ENCODE data around the gene PHKG2. TPM values are rescaled to one million over a fixed set of nuclear protein-coding genes. Genes with fewer than 3 reads are reported as not detected.

PHKG2 gene
- total RNA-seq, 2 donors from 2014 or later: 17.6 to 24.7 TPM

DNA sequence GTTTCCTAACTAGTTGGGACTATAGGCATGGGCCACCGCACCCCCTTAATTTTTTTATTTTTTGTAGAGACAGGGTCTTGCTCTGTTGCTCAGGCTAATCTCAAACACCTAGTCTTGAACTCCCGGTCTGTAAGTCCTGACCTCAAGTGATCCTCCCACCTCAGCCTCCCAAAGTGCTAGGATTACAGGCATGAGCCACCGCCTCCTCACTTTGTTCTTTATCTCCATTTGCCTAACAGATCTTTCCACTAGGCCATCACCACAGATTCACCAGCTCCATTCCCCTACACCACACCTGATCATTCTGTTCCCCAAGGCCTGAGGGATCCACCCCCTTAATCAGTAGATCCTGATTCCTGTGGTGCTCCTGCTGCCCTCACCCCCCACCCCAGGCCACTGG is 46.4 kb downstream of the PHKG2 start:
- TF ChIP-seq, protein P1, sequence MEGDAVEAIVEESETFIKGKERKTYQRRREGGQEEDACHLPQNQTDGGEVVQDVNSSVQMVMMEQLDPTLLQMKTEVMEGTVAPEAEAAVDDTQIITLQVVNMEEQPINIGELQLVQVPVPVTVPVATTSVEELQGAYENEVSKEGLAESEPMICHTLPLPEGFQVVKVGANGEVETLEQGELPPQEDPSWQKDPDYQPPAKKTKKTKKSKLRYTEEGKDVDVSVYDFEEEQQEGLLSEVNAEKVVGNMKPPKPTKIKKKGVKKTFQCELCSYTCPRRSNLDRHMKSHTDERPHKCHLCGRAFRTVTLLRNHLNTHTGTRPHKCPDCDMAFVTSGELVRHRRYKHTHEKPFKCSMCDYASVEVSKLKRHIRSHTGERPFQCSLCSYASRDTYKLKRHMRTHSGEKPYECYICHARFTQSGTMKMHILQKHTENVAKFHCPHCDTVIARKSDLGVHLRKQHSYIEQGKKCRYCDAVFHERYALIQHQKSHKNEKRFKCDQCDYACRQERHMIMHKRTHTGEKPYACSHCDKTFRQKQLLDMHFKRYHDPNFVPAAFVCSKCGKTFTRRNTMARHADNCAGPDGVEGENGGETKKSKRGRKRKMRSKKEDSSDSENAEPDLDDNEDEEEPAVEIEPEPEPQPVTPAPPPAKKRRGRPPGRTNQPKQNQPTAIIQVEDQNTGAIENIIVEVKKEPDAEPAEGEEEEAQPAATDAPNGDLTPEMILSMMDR (IDR thresholded peaks at IDR 0.05): no peak
- no peak for TF ChIP-seq POLR2A (IDR thresholded peaks at IDR 0.05)
- H3K4me3 ChIP-seq: no peak overlapping the region
- H3K9me3 ChIP-seq: no peaks in the 10 kb centered on the region
- H3K36me3 ChIP-seq (replicated peaks in 1 of 2; ENCODE audit: insufficient read depth in 1 of 2, low read depth in 2 of 2): no peaks in the 10 kb centered on the region
- intact Hi-C loops (cut with DNase I): no loop called here
- ATAC-seq (no peak), DNase-seq (no peak)
- no peaks in the 10 kb centered on the region for H3K4me1 ChIP-seq
- no peaks in the 10 kb centered on the region for H3K27me3 ChIP-seq
- no peak overlapping the region for H3K27ac ChIP-seq
- WGBS, 2 donors: 90 to 97% methylated on average over 3 of the region's 3 CpGs

DNA sequence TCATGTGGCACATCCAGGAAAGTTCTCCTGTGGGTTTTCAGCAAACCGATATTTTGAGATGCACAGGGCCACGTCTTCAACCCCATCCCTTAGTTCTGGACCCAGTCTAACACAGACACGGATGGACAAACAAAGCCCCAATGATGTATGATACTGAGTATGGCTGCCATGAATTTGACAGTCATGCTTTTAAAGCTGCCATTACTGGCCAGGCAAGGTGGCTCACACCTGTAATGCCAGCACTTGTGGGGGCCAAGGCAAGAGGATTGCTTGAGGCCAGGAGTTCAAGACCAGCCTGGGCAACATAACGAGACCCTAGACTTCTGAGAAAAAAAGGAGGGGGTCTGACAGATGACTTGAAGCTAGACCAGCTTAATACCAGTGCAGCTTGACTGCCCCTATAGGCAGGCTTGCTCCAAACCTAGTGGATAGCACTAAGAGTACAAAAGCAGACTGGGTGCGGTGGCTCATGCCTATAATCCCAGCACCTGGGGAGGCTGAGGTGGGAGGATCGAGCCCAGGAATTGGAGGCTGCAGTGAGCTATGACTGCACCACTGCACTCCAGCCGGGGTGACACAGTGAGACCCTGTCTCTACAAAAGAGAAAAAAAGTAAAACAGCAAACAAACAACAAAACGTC is 49.6 kb downstream of the PHKG2 start:
- DNase-seq (no peak), ATAC-seq (no peak)
- no peaks in the 10 kb centered on the region for H3K27me3 ChIP-seq
- H3K4me1 ChIP-seq: no peaks in the 10 kb centered on the region
- WGBS, 2 donors: 69 to 71% methylated on average over 8 of the region's 8 CpGs
- H3K4me3 ChIP-seq: no peak overlapping the region
- intact Hi-C loops (cut with DNase I): no loop called here
- no peak overlapping the region for H3K27ac ChIP-seq
- TF ChIP-seq, protein P1 (IDR thresholded peaks at IDR 0.05): no peak
- TF ChIP-seq POLR2A (IDR thresholded peaks at IDR 0.05): no peak
- no peaks in the 10 kb centered on the region for H3K9me3 ChIP-seq
- no peaks in the 10 kb centered on the region for H3K36me3 ChIP-seq (replicated peaks in 1 of 2; ENCODE audit: insufficient read depth in 1 of 2, low read depth in 2 of 2)

Small RNAs within 50 kb of the gene (small RNA-seq; reads per million reads assigned to genes)
- not detected for gene RNU6-1043P
- gene SNORA30: not detected

Other genes starting within 250 kb of the PHKG2 start
- gene ZNF768, start 221.9 kb upstream of the PHKG2 start, total RNA-seq: 10 to 100 TPM; 17.8 to 24.1 TPM
- 10 to 100 TPM; 10.2 to 11.4 TPM for gene ZNF747, start 213.6 kb upstream of the PHKG2 start, total RNA-seq
- gene ZNF764, start 190.1 kb upstream of the PHKG2 start, total RNA-seq: 10 to 100 TPM in 1 of 2 donors, 1 to 10 TPM in 1; 8.3 to 23.7 TPM
- 10 to 100 TPM; 19.2 to 27.4 TPM for gene ZNF688, start 176.7 kb upstream of the PHKG2 start, total RNA-seq
- gene ZNF785, start 162.7 kb upstream of the PHKG2 start, total RNA-seq: 10 to 100 TPM; 10.9 to 16.1 TPM
- 1 to 10 TPM; 4.6 to 7.0 TPM for gene ZNF689, start 138.0 kb upstream of the PHKG2 start, total RNA-seq
- gene PRR14, start 97.5 kb upstream of the PHKG2 start, total RNA-seq: 10 to 100 TPM; 20.5 to 65.6 TPM
- gene FBRS, start 90.0 kb upstream of the PHKG2 start, total RNA-seq: 10 to 100 TPM; 20.8 to 76.8 TPM
- 10 to 100 TPM; 27.5 to 30.0 TPM for gene SRCAP, start 49.3 kb upstream of the PHKG2 start, total RNA-seq
- 10 to 100 TPM in 1 of 2 donors, 1 to 10 TPM in 1; 1.6 to 28.0 TPM for gene CFAP119, start 13.6 kb downstream of the PHKG2 start, total RNA-seq
- 10 to 100 TPM; 44.9 to 79.8 TPM for gene RNF40, start 13.9 kb downstream of the PHKG2 start, total RNA-seq
- gene ZNF629, start 38.8 kb downstream of the PHKG2 start, total RNA-seq: 1 to 10 TPM; 8.6 to 9.2 TPM
- 10 to 100 TPM; 19.8 to 24.1 TPM for gene BCL7C, start 145.7 kb downstream of the PHKG2 start, total RNA-seq
- gene CTF1, start 148.2 kb downstream of the PHKG2 start, total RNA-seq: 1 to 10 TPM; 1.0 to 2.0 TPM
- 10 to 100 TPM in 1 of 2 donors, 1 to 10 TPM in 1; 8.6 to 21.1 TPM for gene FBXL19, start 175.1 kb downstream of the PHKG2 start, total RNA-seq
- gene ORAI3, start 200.6 kb downstream of the PHKG2 start, total RNA-seq: 10 to 100 TPM in 1 of 2 donors, 1 to 10 TPM in 1; 7.9 to 27.2 TPM
- 10 to 100 TPM in 1 of 2 donors, 1 to 10 TPM in 1; 4.7 to 10.9 TPM for gene SETD1A, start 209.3 kb downstream of the PHKG2 start, total RNA-seq
- 10 to 100 TPM; 20.5 to 21.4 TPM for gene HSD3B7, start 236.8 kb downstream of the PHKG2 start, total RNA-seq

Data from body of pancreas (tissue), 4 donors.